ENCODE measurements around the gene ABHD15.

ABHD15 gene

DNA sequence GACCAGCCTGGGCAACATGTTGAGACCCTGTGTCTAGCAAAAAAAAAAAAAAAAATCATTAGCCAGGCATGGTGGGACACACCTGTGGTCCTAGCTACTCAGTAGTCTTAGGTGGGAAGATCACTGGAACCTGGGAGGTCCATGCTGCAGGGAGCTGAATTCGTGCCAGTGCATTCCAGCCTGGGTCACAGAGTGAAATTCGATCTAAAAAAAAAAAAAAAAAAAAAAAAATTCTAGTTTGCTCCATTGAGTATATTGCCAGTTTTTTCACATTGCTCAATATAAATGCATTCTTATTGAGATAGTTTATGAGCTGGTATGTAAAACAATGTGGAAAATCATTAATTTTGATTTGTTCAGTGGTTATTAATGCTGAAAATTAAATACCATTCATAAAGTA, 52.0 kb downstream of the ABHD15 start:
- DNase-seq: no peak

DNA sequence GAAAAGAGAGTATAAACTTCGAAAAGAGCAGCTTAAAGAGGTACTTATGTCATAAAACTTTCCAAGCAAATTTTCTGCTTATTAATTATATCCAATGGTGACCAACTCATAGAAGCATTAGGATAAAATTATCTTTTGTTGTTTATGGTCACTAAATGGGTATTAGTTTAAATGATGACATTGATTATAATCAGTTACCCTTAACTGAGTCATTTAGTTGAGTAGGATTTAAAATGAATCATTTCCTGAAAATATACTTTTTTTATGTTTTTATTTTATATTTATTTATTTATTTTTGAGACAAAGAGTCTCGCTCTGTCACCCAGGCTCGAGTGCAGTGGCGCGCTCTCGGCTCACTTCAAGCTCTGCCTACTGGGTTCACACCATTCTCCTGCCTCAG, 55.9 kb downstream of the ABHD15 start:
- no peak for DNase-seq

All from NCI-H1930 (cell line).